ENCODE data around the gene PRKD3.
A peak's percentile ranks its signal among the peaks of the same experiment; 100 is the strongest.

PRKD3 gene

DNA sequence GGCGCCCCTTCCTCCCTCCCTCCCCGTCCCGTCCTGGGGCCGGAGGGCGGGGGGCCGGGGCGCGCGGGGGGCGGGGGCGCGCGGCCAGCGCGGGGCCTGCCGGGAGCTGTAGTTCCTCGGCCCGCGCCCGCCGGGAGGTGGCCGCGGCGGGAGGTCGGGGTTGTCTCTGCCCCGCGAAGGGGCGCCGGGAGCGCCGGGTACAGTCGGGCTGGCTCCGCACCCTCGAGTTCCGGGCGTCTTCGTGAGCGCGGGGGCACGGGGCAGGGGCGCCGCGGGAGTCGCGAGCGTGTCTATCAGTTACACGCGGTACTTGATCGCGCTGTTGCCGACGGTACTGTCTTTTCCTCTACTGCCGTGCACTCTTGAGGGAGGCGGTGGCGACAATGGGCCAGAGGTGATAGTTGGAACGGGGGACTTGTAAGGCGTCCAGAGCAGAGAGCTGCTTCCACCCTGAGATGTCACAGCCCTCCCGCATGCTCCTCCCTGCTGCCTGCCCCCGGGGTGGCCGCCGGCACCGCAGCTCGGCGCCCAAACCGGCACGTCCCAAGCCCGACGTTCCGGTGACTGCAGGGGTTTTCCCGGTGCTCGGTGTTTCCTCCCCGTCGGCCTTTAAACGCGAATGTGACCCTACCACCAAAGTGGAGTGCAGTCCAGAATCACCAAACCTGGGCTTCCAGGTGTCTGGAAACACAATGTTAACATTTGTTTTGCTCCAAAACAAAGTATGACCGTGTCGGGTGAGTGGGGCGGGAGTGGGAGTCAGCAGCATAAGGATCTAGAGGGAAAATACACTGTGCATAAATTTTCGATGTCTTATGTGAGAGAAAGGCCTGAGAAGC lies at the start of gene PRKD3:
PRKD3 (minus strand) TSS at position 48 of the 839 bp plus-strand sequence. CDS start 8,309 bp downstream, outside the sequence.
- DNase-seq (ENCODE audit: low spot score) = peak; percentile 73

DNA sequence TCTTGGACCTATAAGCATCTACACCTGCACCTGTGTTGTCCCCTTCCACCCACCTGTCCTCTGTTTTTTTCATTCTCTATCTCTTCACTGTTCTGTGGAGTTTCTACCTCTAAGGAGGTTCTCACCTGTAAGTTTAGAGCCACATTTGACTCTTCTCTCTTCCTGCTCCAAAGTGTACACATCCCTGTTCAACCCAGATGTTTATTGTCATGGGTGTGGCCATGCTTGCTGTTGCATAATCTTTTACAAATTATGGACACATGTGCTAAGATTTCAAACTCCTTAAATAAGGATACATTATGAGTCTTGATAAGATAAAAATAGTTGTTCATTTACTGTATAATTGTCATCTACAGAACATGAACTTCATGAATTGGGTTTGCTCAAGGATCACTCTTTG lies 47.4 kb upstream of the PRKD3 start:
- DNase-seq (ENCODE audit: low spot score) = no peak

DNA sequence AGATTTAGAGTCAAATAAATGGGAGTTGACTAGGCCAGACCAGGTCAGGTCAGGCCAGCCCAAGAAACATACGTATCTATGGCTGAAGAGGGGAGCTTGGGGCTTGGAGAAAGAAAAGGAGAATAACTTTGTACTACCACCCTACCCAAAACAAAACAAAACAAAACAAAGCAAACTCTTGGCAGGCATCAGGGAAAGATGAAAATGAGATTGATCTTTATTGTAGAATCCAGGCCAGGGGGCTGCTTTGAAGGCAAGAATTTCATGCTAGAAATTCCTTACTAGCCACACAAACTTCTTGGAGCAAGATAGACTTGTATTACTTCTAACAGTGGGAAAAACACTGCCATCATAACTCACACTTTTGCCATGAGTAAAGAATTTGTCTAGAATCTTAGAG lies 46.0 kb upstream of the PRKD3 start:
- no peak for DNase-seq (ENCODE audit: low spot score)

DNA sequence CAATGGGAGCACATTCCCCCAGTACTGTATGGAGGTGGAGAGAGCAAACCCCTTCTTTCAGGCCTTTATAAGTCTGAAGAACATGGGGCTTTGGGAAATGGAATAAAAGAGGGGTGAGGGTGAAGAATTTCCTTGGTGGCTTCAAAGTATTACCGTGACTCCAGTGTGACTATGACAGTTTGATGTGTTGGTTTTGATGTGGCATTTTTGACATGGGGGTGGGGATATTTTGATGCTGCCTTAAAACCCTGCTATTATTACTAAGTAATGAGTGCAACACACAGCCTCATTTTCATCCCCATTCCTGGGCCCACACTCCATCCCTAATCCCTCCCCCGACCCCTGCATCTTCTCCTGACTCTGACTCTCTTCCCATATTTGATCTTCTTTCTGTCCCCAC lies 43.4 kb upstream of the PRKD3 start:
- DNase-seq (ENCODE audit: low spot score) = no peak

DNA sequence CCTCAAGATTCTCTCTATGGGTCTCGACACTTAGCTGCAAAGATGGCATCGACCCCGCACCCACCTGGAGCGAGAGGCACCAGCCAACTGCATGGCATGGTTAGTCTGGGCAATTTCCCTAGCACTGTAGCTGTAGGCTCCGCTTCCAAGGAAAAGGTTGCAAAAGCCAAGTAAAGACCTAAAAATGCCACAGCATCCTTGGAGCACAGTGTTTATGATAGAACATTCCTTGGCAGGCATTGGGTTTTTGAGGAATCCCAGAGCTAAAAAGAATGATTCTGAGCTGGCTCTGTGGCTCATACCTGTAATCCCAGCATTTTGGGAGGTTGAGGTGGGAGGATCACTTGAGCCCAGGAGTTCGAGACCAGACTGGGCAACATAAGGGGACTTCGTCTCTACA lies 42.7 kb upstream of the PRKD3 start:
- DNase-seq (ENCODE audit: low spot score) = no peak

DNA sequence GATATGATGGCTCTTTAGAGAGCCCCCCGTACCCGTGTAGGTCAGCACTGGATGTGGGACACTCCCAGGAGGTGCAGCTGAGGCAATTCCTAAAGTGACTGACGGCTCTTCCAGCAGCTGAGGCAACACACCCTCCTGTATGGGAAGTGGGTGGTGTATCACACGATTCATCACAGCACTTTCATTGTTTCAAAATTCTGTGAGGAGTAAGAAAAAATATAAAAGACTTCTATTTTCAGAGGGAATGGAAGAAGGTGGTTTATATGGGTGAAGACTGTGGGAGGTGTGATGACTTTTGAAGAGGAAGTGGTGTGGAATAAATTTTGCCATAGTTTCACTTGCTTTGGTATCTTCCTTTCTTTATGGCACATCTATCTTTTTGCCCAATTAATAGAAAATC lies 42.1 kb upstream of the PRKD3 start:
- DNase-seq (ENCODE audit: low spot score) = no peak

DNA sequence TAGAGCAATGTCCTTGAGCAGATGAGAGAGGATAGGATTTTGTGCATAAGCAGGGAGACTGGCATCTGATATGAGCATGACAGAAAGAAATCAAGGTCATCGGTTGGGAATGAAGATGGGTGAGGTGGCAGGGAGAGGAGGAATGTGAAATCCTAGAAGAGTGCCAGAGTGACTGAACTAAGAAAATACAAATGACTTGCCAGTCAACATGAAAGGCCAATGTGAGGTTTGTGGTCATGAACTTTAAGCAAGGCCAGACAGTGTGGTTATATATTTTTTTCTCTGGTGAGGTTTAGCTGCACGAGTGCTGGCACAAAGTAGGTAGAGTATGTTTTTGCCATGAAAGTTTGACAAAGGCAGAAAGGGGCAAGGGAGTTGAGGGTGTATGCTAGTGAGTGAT lies 41.0 kb upstream of the PRKD3 start:
- peak; percentile 32 for DNase-seq (ENCODE audit: low spot score)

DNA sequence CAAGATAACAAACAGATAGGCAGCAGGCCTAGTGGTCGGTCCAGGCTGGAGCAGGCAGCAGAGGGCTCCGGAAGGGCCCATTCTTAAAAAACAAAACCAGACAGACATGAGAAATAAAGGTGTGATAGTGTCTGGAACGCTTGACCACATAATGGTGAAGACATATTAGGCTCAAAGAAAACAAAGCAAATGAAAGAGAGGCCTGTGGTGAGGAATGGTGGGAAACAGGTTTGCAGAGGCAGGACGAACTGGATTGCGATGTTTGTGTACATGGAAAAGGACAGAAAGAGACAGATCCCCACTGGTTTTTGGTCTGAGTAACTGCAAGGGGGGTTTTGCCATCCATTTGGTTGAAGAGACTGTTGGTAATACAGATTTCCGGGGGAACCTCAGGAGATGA lies 39.7 kb upstream of the PRKD3 start:
- DNase-seq (ENCODE audit: low spot score) = no peak

DNA sequence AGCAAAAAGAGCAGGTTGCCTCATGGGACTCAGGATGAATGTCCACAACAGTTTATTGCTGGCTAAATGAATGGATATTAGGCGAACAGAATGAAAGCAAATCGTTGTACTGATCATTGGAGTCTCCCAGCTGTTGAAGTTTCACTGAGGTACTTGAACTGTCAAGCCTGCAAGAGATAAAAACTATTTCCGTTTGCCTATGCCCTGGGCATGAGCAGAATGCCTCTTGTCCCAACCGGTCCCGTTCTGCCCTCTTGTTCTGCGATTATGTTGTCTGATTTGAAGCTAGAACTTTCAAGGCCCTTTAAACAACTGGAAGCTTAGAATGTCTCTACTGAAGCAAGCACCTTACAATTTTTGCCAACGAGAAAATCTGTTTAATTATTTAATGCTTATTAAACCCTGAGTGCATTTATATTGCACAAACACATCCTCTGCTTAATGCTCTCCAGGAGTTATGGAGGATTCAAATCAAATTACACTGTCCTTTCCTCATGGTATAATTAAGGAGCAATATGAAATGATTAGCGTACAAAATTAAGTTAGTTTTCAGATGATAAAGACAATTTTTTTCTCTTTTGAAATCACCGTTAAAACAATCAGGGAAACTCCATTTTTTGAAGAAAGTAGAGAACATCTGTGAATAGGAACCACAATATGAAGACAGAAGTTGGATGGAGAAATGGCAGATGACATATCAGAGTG lies 37.5 kb upstream of the PRKD3 start:
- no peak for DNase-seq (ENCODE audit: low spot score)

DNA sequence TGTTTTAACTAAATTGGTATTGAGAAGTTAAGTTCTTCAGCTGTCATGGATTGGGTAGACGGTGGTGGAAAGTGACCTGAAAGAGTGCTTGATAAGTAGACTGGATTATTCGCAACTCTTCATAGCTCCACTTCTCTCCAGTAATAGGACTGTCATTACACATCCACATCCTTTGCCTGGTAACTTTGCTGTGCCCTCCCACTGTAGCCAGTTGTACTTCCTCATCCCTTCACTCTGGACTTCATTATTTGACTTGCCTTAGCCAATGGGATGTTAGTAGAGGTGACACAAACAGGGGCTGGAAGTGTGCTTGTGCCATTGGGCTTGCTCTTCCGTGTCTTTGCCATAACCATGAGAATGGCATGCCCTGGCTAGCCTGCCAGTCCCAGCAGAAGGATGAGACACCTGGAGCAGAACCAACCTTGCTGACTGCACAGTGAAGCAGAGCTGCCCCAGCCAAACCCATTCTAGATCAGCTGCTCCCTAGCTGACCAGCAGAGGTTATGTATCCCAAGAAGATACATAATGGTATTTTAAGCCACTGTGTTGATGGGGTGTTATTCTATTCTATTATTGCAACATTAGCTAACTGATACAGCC lies 36.7 kb upstream of the PRKD3 start:
- no peak for DNase-seq (ENCODE audit: low spot score)

DNA sequence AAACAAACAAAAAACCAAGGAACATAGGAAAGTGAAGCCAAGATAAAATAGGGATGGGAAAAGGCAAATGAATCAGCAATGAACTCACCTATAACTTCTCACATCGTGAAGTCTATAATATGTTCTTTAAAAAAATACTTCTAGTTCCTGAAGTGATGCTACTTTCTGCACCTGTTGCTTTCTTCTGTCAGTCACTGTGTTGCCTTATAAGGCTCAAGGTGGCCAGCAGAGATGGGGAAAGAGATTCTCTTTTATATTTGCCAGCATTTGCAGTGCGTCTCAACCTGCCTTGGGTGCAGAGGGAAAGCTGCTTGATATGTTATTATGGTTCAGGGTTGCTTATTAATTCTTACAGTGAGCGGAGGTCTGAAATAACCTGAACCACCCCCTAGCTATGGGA lies 33.8 kb upstream of the PRKD3 start:
- no peak for DNase-seq (ENCODE audit: low spot score)

DNA sequence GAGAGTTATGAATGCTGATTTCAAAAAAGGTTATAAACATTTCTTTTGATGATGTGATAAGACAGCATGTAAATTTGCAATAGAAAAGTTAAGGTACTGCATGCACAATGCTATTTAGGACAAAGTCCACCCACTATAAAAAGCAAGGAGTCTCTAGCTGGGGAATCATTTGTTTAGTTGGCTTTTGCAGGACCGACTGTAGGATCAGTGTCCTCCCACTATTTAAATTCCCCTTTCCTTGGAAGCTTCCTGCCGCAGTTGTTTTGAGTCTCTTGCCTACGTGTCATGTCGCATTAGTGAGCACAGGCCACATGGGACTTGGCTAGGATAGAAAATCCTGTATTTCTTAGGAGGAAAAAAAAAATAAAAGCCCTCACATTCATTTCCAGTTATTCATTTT lies 32.9 kb upstream of the PRKD3 start:
- peak; percentile 45 for DNase-seq (ENCODE audit: low spot score)

DNA sequence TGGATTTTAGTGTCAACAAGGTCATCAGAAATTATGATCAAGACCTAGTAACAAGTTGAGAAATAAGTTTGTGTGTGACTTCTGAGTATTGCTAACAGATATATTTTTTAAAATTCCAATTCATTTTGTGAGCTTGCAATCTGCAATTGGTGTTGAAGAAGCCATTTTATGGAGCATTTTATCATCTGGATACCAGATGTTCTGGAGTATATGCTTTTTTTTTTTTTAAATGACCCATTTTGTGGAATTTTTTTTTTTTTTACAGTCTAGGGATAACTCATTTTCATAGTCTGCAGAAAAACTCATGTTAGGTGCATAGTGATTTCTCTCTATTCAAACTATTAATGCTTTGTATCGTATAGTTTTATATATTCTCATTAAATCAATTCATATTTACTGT lies 32.4 kb upstream of the PRKD3 start:
- DNase-seq (ENCODE audit: low spot score) = no peak

DNA sequence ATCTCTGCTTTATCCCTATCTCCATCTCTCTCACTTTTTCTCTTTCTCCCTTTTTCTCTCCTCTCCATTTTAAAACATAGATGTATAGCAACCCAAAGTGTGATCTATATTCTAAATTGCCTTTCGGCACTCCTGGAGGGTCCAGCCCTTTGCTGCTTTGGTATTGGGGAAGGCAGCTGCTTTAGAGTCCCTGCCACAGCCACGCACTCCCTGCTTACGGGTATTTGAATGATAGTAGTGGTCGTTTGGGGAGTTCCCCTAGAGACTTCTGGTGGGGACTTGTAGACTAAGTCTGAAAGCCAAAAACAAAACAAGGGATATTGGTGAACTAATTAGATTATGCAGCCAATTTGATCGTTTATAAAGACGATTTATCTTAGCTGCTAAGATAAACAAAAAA lies 31.7 kb upstream of the PRKD3 start:
- DNase-seq (ENCODE audit: low spot score) = no peak

DNA sequence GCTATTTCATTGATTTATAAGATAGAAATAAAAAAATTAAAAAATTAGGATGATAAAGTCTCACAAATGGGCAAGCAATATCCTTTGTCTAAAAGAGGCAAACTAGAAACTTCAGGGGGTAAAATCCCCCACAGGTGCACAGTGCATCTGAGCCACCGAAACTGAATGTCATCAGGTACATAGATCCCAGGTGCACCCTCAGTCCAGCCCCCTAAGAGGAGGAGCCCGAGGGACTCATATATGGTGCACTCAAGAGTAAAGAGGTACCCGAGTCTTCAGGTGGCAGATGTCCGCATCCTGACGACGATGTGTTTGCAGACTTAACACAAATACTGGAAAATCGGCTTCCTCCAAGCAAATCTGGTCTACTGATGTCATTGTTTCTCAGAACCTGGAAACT lies 31.1 kb upstream of the PRKD3 start:
- DNase-seq (ENCODE audit: low spot score) = no peak

DNA sequence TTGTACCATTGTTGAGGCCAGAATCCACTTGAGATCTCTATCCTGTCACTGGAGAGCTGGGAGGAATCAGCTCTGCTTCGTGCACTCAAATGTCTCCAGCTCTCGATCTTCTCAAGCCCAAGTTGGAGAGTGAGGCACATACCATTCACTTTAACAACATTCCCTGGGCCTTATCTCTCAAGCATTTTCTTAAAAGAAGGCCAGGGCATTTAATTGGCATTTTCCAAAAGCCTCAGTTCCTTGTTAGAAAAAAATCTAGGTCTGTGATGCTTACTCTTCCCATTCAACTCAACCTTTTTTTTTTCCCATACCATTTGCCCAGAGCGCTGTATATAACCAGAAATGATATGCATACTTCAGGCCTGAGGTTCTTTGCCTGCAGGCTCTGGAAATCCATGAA lies 29.9 kb upstream of the PRKD3 start:
- DNase-seq (ENCODE audit: low spot score) = no peak

DNA sequence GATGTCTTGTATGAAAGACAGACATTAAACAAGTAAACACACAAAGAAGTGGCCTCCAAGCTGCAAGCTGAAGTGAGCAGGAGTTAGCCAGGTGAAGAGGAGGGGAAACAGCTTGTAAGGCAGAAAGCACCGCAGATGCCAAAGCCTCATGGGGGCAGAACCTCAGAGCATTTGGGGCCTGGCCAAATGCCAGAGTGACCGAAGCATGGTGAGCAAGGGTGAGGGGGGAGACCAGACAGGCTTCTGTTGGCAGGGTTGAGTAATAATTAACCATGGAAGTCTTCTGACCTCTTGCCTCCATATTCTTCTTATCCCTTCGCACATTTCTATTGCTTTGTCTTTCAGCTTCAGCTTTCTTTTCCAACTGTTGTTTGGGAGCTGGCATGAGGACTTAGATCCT lies 25.4 kb upstream of the PRKD3 start:
- peak; percentile 72 for DNase-seq (ENCODE audit: low spot score)

DNA sequence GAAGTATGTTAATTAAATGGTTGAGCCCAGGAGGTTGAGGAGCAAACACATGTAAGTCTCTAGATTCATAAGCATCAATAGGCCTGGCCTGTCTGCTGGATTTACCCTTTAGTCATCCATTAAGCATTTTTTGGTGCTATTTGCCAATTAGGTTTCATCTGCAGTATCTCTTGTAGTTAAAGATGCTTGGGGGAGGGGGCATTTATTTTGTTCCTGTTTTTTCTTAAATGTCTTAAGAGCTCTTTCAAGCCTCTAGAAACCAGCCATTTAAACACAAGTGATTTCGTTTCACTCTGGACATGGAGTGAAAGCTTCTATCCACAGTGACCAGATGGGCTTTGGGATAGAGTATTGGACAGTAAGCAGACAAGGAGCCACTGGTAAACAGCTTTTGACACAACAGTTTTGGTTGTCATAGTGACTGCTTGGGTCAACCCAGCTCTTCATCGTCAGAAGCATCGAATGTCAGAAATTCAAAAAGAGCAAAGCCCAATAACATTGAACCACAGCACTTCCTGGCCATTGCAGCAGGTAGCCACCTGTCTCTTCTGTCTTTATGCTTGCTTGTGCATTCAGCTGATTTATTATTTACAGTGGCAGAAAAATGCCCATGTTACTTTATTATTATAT lies 24.7 kb upstream of the PRKD3 start:
- no peak for DNase-seq (ENCODE audit: low spot score)

DNA sequence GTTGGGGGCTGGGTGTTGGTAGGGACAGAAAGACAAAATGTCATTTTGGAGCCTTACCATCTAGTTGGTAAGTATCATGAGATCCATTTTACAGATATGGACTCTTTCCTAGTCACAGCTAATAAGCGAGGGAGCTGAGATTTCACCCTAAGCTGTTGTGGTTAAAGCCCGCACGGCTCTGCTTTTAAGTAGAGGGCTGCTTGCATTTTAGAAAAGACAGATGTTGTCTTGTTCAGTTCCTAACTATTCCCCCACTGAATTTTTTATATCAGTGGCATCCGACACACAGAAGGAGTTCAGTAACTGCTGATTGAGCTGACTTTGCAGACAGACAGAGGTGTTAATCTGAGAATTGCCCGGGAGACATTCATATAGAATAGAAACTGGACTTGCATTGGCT lies 23.5 kb upstream of the PRKD3 start:
- DNase-seq (ENCODE audit: low spot score) = no peak

DNA sequence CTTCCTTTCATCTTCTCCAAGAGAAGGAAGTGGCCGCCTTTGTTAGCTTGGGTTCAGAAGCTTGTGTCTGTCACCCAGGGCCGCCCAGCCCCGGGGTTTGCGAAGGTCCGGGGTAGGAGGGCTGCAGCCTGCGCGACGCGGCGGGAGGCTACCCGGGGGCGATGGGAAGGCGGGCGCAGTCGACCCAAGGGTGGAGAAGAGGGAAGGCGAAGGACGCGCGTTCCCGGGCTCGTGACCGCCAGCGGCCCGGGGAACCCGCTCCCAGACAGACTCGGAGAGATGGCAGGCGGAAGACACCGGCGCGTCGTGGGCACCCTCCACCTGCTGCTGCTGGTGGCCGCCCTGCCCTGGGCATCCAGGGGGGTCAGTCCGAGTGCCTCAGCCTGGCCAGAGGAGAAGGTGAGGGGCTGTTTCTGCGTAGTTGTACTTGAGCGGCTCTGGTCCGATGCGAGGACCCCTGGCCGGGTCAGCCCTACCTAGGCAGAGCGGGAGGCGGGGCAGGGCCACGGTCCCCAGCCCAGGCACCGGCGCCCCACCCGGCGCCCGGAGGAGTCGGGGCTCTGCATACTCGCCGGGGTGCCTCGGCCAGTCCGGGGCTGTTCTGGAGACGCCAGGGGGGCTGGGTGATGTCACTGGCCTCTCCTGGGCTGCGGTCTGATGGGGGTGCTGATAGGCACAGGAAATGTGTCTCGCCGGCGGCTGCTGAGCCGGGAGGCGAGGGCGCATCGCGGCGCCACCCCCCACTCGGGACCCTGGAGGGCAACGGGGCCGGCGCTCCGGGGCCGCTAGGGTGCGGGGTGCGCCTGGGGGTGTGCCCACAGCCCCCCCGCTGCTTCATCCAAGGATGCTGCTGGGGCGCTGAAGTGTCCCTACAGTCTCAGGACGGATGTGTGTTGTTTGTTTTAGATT lies 20.1 kb upstream of the PRKD3 start, which contains the start of gene QPCT:
QPCT (plus strand) TSS at position 178 of the 909 bp plus-strand sequence; CDS start at position 280, 102 bp downstream.
- no peak for DNase-seq (ENCODE audit: low spot score)

Data from LoVo (cell line).